Fibroblast of mammary gland (primary cell): ENCODE results near the gene E2F8.
A peak's percentile ranks its signal among the peaks of the same experiment; 100 is the strongest.

Experiments used
- DNase-seq: peaks from one replicate; pipeline ENCODE4 v3.0.0-alpha.2; 2010; ENCODE audit warnings: low read depth
- H3K4me3 ChIP-seq: 2 replicates; pipeline ENCODE4 v1.5.1; 2011; ENCODE audit warnings: low read depth, mild to moderate bottlenecking, low read length, moderate library complexity; ENCODE audit not compliant: control insufficient read depth
- TF ChIP-seq, protein P1 (sequence below): conservative IDR thresholded peaks from 2 replicates; pipeline ENCODE4 v1.5.1; 2011; ENCODE audit warnings: low read depth, low read length, inconsistent platforms; ENCODE audit not compliant: control insufficient read depth, insufficient read depth

Gene E2F8

GRCh38 chr11:19243143-19243542 is 2.4 kb upstream of the E2F8 start:
- DNase-seq = no peak
- H3K4me3 ChIP-seq = no peak overlapping the region
- TF ChIP-seq, protein P1, sequence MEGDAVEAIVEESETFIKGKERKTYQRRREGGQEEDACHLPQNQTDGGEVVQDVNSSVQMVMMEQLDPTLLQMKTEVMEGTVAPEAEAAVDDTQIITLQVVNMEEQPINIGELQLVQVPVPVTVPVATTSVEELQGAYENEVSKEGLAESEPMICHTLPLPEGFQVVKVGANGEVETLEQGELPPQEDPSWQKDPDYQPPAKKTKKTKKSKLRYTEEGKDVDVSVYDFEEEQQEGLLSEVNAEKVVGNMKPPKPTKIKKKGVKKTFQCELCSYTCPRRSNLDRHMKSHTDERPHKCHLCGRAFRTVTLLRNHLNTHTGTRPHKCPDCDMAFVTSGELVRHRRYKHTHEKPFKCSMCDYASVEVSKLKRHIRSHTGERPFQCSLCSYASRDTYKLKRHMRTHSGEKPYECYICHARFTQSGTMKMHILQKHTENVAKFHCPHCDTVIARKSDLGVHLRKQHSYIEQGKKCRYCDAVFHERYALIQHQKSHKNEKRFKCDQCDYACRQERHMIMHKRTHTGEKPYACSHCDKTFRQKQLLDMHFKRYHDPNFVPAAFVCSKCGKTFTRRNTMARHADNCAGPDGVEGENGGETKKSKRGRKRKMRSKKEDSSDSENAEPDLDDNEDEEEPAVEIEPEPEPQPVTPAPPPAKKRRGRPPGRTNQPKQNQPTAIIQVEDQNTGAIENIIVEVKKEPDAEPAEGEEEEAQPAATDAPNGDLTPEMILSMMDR = no peak

- peak overlapping the region; percentile 91 for H3K4me3 ChIP-seq
- TF ChIP-seq, protein P1 = no peak
- no peak for DNase-seq
These were observed 1.6 kb upstream of the E2F8 start for GRCh38 chr11:19242179-19242932.

DNA sequence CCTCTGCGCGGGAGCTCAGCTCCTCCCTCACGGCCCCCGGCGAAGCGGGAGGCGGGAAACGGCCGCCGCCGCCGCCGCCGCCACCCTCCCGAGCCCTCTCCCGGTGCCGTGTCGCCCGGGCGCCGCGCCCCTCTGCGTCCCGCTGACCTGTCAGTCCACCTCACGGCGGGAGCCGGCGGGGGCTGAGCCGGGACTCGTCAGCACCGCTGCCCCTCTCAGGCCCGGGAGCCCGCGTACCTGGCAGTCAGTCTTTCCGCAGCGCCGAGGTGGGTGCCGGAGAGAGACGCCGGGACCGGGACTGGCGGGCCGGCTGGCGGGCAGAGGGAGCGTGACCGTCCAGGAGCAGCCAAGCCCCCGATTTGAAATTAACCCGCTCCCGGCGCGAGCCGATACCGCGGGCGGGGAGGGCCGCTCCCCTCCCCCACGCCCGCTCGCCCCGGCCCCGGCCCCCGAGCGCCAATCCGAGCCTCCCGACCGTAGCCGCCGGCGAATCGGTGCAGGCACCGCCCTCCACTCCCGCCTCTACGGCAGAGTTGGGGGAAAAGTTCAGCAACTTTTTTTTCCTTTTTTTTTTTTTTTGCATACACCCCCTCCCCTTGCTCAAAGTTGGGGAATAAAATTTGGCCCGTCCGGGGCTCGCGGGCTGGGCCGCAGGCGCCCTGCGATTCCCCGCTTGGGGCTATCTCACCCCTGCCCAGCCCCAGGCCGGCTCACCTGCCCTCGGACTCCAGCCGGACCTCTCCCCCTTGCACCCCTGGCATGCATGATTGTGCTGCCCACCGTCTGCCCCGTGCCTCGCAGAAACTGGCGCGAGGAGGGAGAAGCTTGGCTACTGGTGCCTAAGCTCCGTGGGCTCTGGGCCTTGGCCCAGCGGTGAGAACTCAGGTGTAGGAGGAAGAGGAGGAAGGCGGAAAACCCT is 774 bp upstream of the E2F8 start:
- peak overlapping the region; percentile 91 for H3K4me3 ChIP-seq
- TF ChIP-seq, protein P1 = no peak
- no peak for DNase-seq

- H3K4me3 ChIP-seq = no peak overlapping the region
- no peak for DNase-seq
- TF ChIP-seq, protein P1 = no peak
These were observed 1.7 kb downstream of the E2F8 start for GRCh38 chr11:19239039-19239438.

GRCh38 chr11:19237813-19238212 is 2.9 kb downstream of the E2F8 start:
- H3K4me3 ChIP-seq = no peak overlapping the region
- TF ChIP-seq, protein P1 = no peak
- no peak for DNase-seq

- no peak overlapping the region for H3K4me3 ChIP-seq
- DNase-seq = no peak
- TF ChIP-seq, protein P1 = no peak
These were observed 3.4 kb downstream of the E2F8 start for GRCh38 chr11:19237381-19237780.
